Calu3 (cell line): ENCODE results near the gene CST5. TPM values are rescaled to one million over a fixed set of nuclear protein-coding genes. Genes with fewer than 3 reads are reported as not detected.

Experiments
- BruUV-seq: library from RNA; stranded (reverse); fragments of 400-500 nt; replicated peaks from 2 replicates; lab custom pipeline; 2021; lab: Mats Ljungman, UMichigan
- CTCF ChIA-PET: fragments of 300-600 bp; sonication (Branson Sonifier 250); formaldehyde crosslinking; loops from one replicate; lab custom pipeline; 2022; ENCODE audit warnings: antibody characterized with exemption; lab: Charles Lee
- DNase-seq: peaks from one replicate; pipeline ENCODE4 v3.0.0; 2022
- H3K27ac Mint-ChIP-seq: one replicate; pipeline ENCODE4 v1.8.0; 2022; ENCODE audit warnings: mixed read lengths; ENCODE audit not compliant: unreplicated experiment
- H3K27me3 Mint-ChIP-seq: one replicate; pipeline ENCODE4 v1.8.0; 2022; ENCODE audit warnings: mixed read lengths; ENCODE audit not compliant: unreplicated experiment
- H3K36me3 Mint-ChIP-seq: one replicate; pipeline ENCODE4 v1.8.0; 2022; ENCODE audit warnings: mild to moderate bottlenecking, moderate library complexity, mixed read lengths; ENCODE audit not compliant: insufficient read depth, unreplicated experiment
- H3K4me1 Mint-ChIP-seq: one replicate; pipeline ENCODE4 v1.8.0; 2022; ENCODE audit warnings: mild to moderate bottlenecking, low read depth, mixed read lengths; ENCODE audit not compliant: unreplicated experiment
- H3K4me3 Mint-ChIP-seq: one replicate; pipeline ENCODE4 v1.8.0; 2022; ENCODE audit warnings: mild to moderate bottlenecking, low read depth, moderate library complexity, mixed read lengths; ENCODE audit not compliant: unreplicated experiment
- H3K9me3 Mint-ChIP-seq: one replicate; pipeline ENCODE4 v1.8.0; 2022; ENCODE audit warnings: low read depth, mixed read lengths; ENCODE audit not compliant: unreplicated experiment
- intact Hi-C: fragments of 100-400 bp; cut with micrococcal nuclease; formaldehyde crosslinking; loops from one replicate; pipeline ENCODE4 v1.10.0; 2022; ENCODE audit not compliant: unreplicated experiment
- total RNA-seq: library from RNA; stranded (reverse); gene quantifications from 2 replicates; pipeline ENCODE4 v1.2.3, GENCODE V29; 2022
- TF ChIP-seq, protein P1 (sequence below): fragments of 200-600 bp; IDR thresholded peaks from one replicate; pipeline ENCODE4 v1.8.0; 2022; ENCODE audit warnings: antibody characterized with exemption; ENCODE audit not compliant: unreplicated experiment

CST5 gene
- total RNA-seq, 1 experiment from 2014 or later, result not detected

DNA sequence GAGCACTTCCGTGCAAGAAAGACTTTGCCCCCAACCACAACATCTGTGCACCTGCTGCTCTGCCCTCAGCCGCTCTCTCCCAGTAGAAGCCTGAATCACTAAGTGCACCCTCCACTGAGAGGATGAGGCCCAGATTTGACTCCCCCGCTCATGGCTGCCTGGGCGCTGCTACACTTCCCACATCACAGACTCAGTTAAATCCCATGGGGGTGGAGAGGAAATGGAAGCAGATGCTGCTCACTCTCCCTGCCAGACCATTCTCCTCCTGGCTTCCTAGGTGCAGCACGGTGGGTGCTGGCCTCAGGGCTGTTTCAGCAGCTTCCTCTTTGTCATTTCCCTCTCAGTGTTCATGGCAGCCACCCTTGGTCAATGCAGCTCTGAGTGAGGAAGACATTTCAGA lies 4.8 kb downstream of the CST5 start:
- no peak for DNase-seq
- Mint-ChIP-seq H3K9me3 (no peaks in the 10 kb centered on the region), H3K4me1 (no peaks in the 10 kb centered on the region), H3K4me3 (no peak overlapping the region), H3K36me3 (no peaks in the 10 kb centered on the region), H3K27me3 (peaks cover 9% of the 10 kb centered on the region), H3K27ac (no peak overlapping the region)
- intact Hi-C loops, result no loop called here
- CTCF ChIA-PET, result no interaction called here
- no TSS peak for BruUV-seq
- TF ChIP-seq, protein P1, sequence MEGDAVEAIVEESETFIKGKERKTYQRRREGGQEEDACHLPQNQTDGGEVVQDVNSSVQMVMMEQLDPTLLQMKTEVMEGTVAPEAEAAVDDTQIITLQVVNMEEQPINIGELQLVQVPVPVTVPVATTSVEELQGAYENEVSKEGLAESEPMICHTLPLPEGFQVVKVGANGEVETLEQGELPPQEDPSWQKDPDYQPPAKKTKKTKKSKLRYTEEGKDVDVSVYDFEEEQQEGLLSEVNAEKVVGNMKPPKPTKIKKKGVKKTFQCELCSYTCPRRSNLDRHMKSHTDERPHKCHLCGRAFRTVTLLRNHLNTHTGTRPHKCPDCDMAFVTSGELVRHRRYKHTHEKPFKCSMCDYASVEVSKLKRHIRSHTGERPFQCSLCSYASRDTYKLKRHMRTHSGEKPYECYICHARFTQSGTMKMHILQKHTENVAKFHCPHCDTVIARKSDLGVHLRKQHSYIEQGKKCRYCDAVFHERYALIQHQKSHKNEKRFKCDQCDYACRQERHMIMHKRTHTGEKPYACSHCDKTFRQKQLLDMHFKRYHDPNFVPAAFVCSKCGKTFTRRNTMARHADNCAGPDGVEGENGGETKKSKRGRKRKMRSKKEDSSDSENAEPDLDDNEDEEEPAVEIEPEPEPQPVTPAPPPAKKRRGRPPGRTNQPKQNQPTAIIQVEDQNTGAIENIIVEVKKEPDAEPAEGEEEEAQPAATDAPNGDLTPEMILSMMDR, result no peak

DNA sequence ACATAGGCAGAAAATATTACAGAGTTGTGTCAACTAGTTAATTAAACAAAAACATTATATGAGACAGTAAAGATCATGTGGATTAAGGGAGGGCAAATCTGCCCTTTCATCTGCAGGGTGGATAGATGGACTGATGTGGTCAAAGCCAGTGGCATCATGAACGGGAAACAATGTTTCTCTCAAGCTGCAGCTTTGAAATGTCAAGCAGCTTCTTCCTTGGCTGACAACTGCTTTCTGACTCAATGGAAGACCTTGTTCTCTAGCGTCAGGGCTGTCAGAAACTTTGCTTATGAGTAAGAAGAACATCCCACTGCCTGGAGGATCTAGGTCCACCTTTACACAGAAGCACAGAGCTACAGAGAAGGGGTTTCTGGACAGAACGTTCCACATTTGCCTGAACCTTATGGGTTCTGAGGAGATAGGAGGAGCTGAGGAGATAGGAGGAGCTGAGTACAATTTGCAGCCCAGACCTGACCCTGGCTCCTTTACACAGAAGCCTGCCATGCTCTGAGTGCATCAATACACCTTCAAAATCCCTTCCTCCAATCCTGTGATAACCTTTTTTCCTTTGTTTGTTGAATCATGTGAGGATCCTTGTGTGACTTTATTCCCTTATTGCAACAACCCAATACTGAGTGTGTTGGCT lies 6.1 kb downstream of the CST5 start:
- H3K27me3 Mint-ChIP-seq, result peaks cover 20% of the 10 kb centered on the region
- intact Hi-C loops, result no loop called here
- H3K9me3 Mint-ChIP-seq, result no peaks in the 10 kb centered on the region
- no peak for DNase-seq
- TF ChIP-seq, protein P1, result no peak
- H3K4me1 Mint-ChIP-seq, result no peaks in the 10 kb centered on the region
- H3K36me3 Mint-ChIP-seq, result no peaks in the 10 kb centered on the region
- no peak overlapping the region for H3K27ac Mint-ChIP-seq
- CTCF ChIA-PET, result no interaction called here
- no TSS peak for BruUV-seq
- no peak overlapping the region for H3K4me3 Mint-ChIP-seq

DNA sequence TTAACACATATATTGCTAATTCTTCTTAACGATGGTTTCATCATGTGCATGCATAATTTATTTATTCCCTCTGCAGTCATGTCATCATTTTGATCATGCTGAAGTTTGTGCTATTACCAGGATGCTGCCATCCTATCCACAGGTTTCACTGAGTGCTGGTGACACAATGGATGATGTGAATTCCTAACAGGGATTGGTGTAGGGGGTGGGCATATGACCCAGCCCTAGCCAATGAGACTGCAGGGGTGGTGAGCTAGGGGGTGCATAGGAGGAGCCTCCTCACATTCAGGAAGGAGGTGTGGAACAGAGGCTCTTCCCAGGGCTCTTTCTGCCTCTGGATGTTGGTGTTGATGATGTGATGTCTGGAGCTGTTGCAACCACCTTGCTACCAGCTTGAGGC lies 7.5 kb downstream of the CST5 start:
- Mint-ChIP-seq H3K27ac (no peak overlapping the region), H3K27me3 (peaks cover 25% of the 10 kb centered on the region), H3K36me3 (no peaks in the 10 kb centered on the region), H3K4me3 (no peak overlapping the region), H3K4me1 (no peaks in the 10 kb centered on the region), H3K9me3 (no peaks in the 10 kb centered on the region)
- no TSS peak for BruUV-seq
- DNase-seq, result no peak
- CTCF ChIA-PET, result no interaction called here
- intact Hi-C loops, result no loop called here
- TF ChIP-seq, protein P1, result no peak

DNA sequence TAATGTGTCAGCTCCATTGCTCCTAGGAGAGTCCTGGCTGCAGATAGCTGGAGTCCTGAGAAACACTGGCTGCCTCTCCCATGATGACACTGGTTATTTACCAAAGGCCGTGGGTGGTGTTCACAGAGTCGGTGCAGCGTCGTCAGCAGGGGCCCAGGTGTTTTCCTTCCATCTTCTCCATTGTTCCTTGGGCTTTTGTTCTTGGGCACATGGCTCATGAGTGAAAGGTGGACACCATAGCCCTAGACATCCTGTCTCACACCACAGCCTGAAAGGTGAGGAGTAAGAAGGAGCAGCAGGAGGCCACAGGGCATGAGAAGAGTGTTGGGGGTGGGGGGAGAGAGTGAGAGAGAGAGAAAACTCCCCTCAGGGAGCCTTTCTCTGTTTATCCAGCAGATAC lies 9.1 kb downstream of the CST5 start:
- intact Hi-C loops, result no loop called here
- H3K27me3 Mint-ChIP-seq, result peaks cover 25% of the 10 kb centered on the region
- TF ChIP-seq, protein P1, result no peak
- H3K4me1 Mint-ChIP-seq, result no peaks in the 10 kb centered on the region
- BruUV-seq, result no TSS peak
- H3K36me3 Mint-ChIP-seq, result no peaks in the 10 kb centered on the region
- DNase-seq, result no peak
- H3K4me3 Mint-ChIP-seq, result no peak overlapping the region
- no peaks in the 10 kb centered on the region for H3K9me3 Mint-ChIP-seq
- no peak overlapping the region for H3K27ac Mint-ChIP-seq
- CTCF ChIA-PET, result no interaction called here
